Suprapubic skin (tissue), 4 donors: Measurements from ENCODE around the gene CLSTN1. TPM values are rescaled to one million over a fixed set of nuclear protein-coding genes. Genes with fewer than 3 reads are reported as not detected.
A peak's percentile ranks its signal among the peaks of the same experiment; 100 is the strongest.

ENCODE experiments used
- DNase-seq, 2 donors: peaks; one replicate each; pipeline ENCODE4 v3.0.0-alpha.2; 2019; ENCODE audit warnings: low spot score in 2 of 2
- H3K27ac ChIP-seq: fragments of 200-600 bp; sonication (generic); one replicate; pipeline ENCODE4 v1.5.1; 2019
- H3K27me3 ChIP-seq: fragments of 200-600 bp; sonication (generic); one replicate; pipeline ENCODE4 v1.5.1; 2019
- H3K36me3 ChIP-seq: fragments of 200-600 bp; sonication (generic); one replicate; pipeline ENCODE4 v1.5.1; 2019
- H3K4me1 ChIP-seq: fragments of 200-600 bp; sonication (generic); one replicate; pipeline ENCODE4 v1.5.1; 2019
- H3K4me3 ChIP-seq: fragments of 200-600 bp; sonication (generic); one replicate; pipeline ENCODE4 v1.5.1; 2019; ENCODE audit warnings: mild to moderate bottlenecking
- H3K9me3 ChIP-seq: fragments of 200-600 bp; sonication (generic); one replicate; pipeline ENCODE4 v1.5.1; 2019
- EP300 ChIP-seq: sonication (generic); formaldehyde crosslinking; IDR thresholded peaks from one replicate; pipeline ENCODE4 v1.6.1; 2017; ENCODE audit warnings: antibody characterized with exemption
- POLR2A ChIP-seq, 2 donors: fragments of 450-650 bp; IDR thresholded peaks; one replicate each; pipeline ENCODE4 v1.6.1; 2017; ENCODE audit warnings: antibody characterized with exemption in 2 of 2, mild to moderate bottlenecking in 2 of 2, moderate library complexity in 2 of 2
- POLR2AphosphoS5 ChIP-seq, 3 donors: sonication (generic); formaldehyde crosslinking; IDR thresholded peaks; one replicate each; pipeline ENCODE4 v1.6.1; 2017; ENCODE audit warnings: antibody characterized with exemption in 3 of 3
- WGBS: methylation state at CpG from one replicate; pipeline ENCODE4 v1.1.5; 2018; 5-methylcytosine and 5-hydroxymethylcytosine counted together
- total RNA-seq, 4 donors: library from RNA; depleted of rRNA; stranded (reverse); fragments of >200 nt; gene quantifications; one replicate each; pipeline ENCODE4 v1.1.0, GENCODE V29; 2016
- TF ChIP-seq, protein P1 (sequence below), 2 donors: fragments of 200-600 bp in 1 of 2; fragments of 450-650 bp in 1 of 2; sonication (generic) in 1 of 2; IDR thresholded peaks; one replicate each; pipeline ENCODE4 v1.5.1; 2016 to 2019; ENCODE audit warnings: antibody characterized with exemption in 2 of 2, mild to moderate bottlenecking in 1 of 2, moderate library complexity in 1 of 2

CLSTN1 gene
- total RNA-seq, 4 donors from 2014 or later = 118 to 202 (median 165) TPM

GRCh38 chr1:9842073-9842711, 18.4 kb upstream of the CLSTN1 start:
- no peak for TF ChIP-seq EP300
- TF ChIP-seq, protein P1, sequence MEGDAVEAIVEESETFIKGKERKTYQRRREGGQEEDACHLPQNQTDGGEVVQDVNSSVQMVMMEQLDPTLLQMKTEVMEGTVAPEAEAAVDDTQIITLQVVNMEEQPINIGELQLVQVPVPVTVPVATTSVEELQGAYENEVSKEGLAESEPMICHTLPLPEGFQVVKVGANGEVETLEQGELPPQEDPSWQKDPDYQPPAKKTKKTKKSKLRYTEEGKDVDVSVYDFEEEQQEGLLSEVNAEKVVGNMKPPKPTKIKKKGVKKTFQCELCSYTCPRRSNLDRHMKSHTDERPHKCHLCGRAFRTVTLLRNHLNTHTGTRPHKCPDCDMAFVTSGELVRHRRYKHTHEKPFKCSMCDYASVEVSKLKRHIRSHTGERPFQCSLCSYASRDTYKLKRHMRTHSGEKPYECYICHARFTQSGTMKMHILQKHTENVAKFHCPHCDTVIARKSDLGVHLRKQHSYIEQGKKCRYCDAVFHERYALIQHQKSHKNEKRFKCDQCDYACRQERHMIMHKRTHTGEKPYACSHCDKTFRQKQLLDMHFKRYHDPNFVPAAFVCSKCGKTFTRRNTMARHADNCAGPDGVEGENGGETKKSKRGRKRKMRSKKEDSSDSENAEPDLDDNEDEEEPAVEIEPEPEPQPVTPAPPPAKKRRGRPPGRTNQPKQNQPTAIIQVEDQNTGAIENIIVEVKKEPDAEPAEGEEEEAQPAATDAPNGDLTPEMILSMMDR (IDR thresholded peaks at IDR 0.05) = no peak
- no peak for TF ChIP-seq POLR2AphosphoS5 (IDR thresholded peaks at IDR 0.05)
- TF ChIP-seq POLR2A (IDR thresholded peaks at IDR 0.05) = no peak
- 40% methylated on average over 1 of the region's 9 CpGs for WGBS
- peak in 1 of 2 donors; percentile 59 for DNase-seq
- Histone ChIP-seq H3K4me1 (peaks cover 48% of the 10 kb centered on the region), H3K36me3 (no peaks in the 10 kb centered on the region), H3K9me3 (no peaks in the 10 kb centered on the region), H3K27ac (no peak overlapping the region), H3K27me3 (no peaks in the 10 kb centered on the region), H3K4me3 (no peak overlapping the region)

DNA sequence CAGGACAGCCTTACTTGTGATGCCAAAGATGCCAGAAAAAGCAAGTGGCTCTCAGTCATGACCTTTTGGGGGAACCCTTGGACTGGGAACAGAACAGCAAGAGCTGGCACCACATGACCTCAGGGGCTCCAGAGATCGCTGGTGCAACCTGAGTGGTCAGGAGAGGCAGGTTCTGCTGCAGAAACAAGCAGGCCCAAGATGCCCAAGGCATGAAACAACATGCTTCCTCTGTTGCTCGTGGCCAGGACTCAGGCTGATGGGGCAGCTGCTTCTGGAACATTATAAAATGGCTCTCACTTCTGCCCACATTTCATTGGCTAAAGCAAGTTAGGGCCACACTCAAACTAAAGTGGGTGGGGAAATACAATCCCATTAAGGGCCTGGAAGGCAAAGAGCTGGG, 17.7 kb upstream of the CLSTN1 start:
- Histone ChIP-seq H3K4me3 (no peak overlapping the region), H3K36me3 (no peaks in the 10 kb centered on the region), H3K9me3 (no peaks in the 10 kb centered on the region), H3K27ac (no peak overlapping the region), H3K4me1 (peaks cover 54% of the 10 kb centered on the region), H3K27me3 (no peaks in the 10 kb centered on the region)
- 70% methylated on average over 2 of the region's 2 CpGs for WGBS
- TF ChIP-seq EP300 = no peak
- no peak for TF ChIP-seq POLR2AphosphoS5 (IDR thresholded peaks at IDR 0.05)
- DNase-seq = peak in 1 of 2 donors; percentile 43

- Histone ChIP-seq H3K4me1 (peaks cover 58% of the 10 kb centered on the region), H3K4me3 (no peak overlapping the region), H3K36me3 (no peaks in the 10 kb centered on the region), H3K9me3 (no peaks in the 10 kb centered on the region), H3K27ac (no peak overlapping the region), H3K27me3 (no peaks in the 10 kb centered on the region)
- 30% methylated on average over 3 of the region's 3 CpGs for WGBS
- peak in 1 of 2 donors; percentile 44 for DNase-seq
- TF ChIP-seq, protein P1 (IDR thresholded peaks at IDR 0.05) = no peak
- TF ChIP-seq EP300 (no peak), POLR2A (IDR thresholded peaks at IDR 0.05) (no peak), POLR2AphosphoS5 (IDR thresholded peaks at IDR 0.05) (no peak)
Observed at GRCh38 chr1:9840176-9840575, 16.4 kb upstream of the CLSTN1 start.

- Histone ChIP-seq H3K9me3 (no peaks in the 10 kb centered on the region), H3K27ac (no peak overlapping the region), H3K27me3 (no peaks in the 10 kb centered on the region), H3K4me3 (no peak overlapping the region), H3K36me3 (no peaks in the 10 kb centered on the region), H3K4me1 (peaks cover 60% of the 10 kb centered on the region)
- peak in 1 of 2 donors; percentile 65 for DNase-seq
- 47% methylated on average over 10 of the region's 10 CpGs for WGBS
- TF ChIP-seq POLR2AphosphoS5 (IDR thresholded peaks at IDR 0.05) (no peak), POLR2A (IDR thresholded peaks at IDR 0.05) (no peak), EP300 (no peak)
- TF ChIP-seq, protein P1 (IDR thresholded peaks at IDR 0.05) = no peak
Observed at GRCh38 chr1:9838946-9839345, 15.2 kb upstream of the CLSTN1 start.

GRCh38 chr1:9836632-9836960, 12.8 kb upstream of the CLSTN1 start:
- Histone ChIP-seq H3K4me1 (peaks cover 43% of the 10 kb centered on the region), H3K9me3 (no peaks in the 10 kb centered on the region), H3K36me3 (no peaks in the 10 kb centered on the region), H3K27me3 (no peaks in the 10 kb centered on the region), H3K4me3 (no peak overlapping the region), H3K27ac (peak overlapping the region; percentile 64)
- DNase-seq = peak in 1 of 2 donors; percentile 65
- WGBS = 49% methylated on average over 5 of the region's 5 CpGs
- TF ChIP-seq POLR2AphosphoS5 (IDR thresholded peaks at IDR 0.05) (peak in 1 of 3 donors; percentile 11), EP300 (no peak), POLR2A (IDR thresholded peaks at IDR 0.05) (no peak)
- TF ChIP-seq, protein P1 (IDR thresholded peaks at IDR 0.05) = no peak
